Measurements from ENCODE around the gene ACOX1.
A peak's percentile ranks its signal among the peaks of the same experiment; 100 is the strongest.

The ACOX1 gene

DNA sequence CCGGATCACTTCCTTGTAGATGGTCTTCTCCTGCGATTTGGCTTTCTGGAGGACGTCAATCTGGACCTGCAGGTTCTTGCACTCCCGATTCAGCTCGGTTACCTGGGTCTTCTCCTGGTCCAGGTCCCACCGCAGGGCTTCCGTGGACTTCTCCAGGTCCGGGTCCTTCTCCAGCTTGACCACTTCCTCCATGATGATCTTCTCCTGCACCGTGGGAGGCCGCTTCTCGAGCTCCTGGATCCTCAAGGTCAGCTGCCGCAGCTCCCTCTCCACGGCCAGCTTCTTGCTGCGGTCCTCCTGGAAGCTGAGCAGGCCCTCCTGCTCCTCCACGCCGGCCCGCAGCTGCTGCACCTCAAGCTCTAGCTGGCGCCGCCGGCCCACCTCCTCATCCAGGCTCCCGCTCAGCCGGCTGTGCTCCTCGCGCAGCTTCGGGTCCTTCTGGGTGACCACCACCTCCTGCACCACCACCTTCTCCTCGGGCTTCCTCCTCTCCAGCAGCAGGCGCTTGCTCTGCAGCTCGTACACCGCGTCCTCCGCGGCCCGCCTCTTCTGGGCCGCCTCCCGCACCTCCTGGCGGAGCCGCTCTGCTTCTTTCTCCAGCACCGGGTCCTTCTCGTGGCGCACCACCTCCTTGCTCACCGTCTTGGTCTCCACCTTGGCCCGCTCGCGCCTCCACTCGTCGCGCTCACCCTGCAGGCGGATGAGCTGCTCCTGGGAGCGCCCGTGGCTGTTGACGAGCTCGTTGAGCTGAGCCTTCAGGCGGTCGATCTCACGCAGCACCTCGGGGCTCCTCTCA is 29.9 kb upstream of the ACOX1 start:
- no peak for DNase-seq (ENCODE audit: low spot score)

DNA sequence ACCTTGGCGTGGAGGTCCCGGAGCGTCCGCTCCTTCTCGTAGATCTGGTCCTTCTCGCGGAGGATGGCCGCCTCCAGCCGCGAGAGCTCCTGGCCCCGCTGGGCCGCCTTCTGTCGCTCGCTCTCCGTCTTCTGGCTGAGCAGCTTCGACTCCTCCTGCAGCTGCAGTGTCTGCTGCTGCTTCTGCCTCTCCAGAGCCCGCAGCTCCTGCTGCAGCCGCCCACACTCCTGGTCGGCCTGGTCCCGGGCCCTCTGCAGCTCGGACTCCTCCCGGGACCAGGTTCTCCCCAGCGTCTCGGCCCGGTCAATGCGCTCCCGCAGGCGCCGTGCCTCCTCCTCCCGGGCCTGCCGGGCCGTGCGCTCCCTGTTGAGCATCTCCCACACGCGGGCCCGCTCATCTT is 29.2 kb upstream of the ACOX1 start:
- no peak for DNase-seq (ENCODE audit: low spot score)

DNA sequence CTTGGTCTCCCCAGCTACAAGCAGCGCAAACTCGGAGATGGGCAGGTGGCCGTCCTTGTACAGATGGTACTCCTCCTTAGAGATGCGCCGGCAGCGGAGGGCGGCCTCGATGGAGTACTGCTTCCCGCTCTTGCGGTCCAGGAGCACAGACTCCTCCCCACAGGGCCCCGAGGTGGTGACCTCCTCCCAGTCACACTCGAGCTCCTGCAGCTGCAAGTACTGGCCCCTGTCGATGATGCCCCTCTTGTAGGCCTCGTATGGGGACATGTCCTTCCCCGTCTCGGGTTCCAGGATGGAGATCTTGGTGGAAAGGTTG is 28.8 kb upstream of the ACOX1 start:
- DNase-seq (ENCODE audit: low spot score), result no peak

DNA sequence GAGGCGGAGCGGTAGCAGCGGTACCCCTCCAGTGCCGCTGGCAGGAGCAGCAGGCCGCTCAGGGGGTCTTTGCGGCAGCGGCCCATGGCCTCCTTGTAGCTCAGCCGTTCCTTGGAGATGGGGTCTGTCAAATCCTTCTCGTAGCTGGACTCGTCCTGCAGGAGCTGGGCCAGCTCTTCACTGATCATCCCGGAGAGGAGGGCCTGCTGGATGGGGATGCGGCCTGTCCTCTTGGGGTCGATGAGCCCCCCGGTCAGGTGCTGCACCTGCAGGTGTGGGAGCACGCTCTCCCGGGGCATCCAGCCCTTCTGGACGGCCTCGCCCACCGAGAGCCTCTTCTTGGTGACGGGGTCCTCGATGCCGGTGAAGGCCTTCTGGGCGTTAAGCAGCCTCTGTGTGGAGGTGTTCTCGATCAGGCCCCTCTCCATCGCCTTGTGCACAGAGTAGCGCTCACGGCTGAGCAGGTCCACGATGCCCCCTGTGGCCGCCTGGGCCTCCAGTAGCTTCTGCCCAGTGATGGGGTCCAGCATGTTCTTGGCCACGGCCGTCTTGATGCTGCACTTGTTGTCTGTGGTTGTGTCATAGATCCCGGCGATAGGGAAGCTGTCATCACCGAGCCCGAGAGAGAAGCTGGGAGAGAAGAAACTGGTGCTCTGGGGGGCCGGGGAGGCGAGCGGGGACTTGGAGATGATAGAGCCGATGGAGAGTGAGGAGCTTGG is 28.3 kb upstream of the ACOX1 start:
- no peak for DNase-seq (ENCODE audit: low spot score)

DNA sequence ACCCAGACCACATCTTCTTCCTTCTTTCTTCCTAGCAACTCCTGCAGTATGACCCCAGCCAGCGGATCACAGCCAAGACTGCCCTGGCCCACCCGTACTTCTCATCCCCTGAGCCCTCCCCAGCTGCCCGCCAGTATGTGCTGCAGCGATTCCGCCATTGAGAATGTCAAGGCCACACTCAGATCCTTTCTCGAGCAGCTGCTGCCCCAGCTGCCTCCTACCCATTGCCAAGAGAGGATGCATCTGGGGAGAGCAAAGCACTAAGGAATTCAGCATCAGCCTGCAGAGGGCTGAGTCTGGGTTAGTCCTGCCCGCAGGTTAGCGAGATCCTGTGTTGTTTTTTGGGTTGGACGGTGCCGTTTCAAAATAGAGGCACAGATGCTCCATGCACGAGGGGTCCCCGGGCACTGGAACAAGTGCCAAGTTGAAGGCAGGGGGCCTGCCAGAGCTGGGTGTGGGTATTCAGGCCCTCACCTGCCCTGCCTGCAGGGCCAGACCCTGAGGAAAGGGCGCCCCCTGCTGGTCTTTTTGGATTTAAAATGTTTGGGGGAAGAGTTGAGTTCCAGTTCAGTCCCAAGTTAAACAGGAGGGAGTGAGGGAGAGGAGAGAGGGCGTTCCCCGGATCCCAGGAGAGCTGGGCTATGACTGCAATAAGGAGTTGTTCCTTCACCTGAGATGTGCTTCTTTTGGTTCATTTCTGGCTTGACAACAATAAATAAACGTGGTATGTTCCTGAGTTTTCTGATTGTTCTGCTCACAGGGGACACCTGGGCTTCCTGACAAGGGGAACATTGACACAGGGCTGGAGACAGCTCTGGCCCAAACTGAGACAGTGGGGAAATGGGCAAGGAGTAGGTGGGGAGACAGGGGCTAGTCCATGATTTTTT is 26.5 kb upstream of the ACOX1 start:
- DNase-seq (ENCODE audit: low spot score), result peak; percentile 57

DNA sequence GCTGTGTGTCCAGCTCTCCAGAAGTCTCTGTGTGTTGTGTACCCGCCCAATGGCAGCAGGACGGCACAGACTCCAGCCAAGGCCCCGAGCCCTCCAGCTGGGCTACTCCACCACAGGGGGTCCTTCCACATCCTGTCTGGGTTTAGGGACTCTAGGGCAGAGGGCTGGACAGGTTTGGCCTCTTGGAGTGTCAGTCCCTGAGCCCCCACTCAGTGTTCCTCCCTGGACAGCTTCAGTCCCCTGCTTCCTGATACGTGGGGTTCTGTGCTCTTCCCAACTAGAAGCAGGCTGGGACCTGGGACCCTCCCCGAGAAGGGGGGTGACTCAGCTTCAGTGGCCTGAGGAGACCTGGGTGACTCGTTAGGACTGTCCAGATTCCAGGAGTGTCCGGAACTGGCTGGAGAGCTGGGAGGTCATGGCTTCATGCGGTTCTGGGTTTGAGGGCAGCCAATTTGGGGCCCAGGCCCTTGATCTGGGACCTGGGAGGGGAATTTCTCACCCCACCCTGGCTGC is 25.8 kb upstream of the ACOX1 start:
- DNase-seq (ENCODE audit: low spot score), result no peak

DNA sequence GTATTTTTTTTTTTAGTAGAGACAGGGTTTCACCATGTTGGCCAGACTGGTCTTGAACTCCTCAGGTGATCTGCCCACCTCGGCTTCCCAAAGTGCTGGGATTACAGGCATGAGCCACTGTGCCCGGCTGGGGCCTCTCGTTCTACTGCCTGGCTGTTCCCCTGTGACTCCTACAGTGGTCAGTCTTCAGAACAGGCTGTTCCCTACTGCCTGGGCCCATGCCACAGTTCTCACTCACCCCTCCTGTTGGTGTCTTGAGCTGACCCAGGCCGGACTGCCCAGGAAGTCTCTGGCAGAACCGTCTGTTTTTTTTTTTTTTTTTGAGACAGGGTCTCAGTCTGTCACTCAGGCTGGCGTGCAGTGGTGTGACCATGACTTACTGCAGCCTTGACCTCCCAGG is 24.9 kb upstream of the ACOX1 start:
- no peak for DNase-seq (ENCODE audit: low spot score)

DNA sequence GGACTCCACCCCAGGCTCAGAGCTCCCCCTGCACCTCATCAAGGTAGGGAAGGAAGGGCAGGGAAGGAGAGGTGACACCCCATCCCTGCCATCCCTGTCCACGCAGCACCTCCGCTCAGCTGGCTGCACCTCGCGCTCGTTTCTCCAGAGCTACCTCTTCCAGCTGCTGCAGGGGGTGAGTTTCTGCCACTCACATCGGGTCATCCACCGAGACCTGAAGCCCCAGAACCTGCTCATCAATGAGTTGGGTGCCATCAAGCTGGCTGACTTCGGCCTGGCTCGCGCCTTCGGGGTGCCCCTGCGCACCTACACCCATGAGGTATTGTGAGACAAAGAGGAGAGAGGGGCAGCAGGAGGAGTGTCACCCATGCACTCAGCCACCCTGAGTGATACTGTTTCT is 23.1 kb upstream of the ACOX1 start:
- no peak for DNase-seq (ENCODE audit: low spot score)

DNA sequence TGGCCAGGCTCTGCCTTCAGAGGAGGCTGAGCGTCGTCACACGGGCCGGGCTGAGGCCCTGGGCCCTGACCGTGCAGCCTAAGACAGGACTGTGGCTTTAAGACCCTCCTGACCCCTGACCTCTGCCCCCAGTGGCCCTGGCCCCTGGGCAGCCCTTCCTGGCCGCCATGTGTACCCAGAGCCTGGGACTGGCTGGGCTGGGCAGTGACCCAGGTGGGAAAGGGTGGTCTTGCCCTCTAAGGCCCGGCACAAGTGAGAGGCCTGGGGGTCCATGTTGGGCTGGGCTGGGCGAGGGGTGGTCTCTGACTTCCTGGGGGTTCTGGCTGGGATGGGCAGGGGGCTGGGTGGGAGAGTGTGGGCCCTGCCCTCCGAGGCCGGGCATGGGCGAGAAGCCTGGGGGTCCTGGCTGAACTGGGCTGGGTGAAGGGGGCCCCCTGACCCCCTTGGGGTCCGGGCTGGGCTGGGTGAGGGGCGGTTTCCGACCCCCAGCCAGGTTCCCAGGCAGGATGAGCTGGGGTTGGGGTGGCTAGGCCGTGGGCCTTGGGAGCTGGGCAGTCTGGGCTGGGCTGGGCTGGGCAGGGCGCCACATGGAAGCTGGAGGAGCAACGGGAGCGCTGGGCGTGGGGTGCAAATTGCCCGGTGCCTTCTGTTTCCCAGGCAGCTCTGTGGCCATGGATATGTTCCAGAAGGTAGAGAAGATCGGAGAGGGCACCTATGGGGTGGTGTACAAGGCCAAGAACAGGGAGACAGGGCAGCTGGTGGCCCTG is 22.0 kb upstream of the ACOX1 start, which contains the start of gene CDK3:
Gene CDK3, plus strand, starts transcription at position 101 of the 767 bp plus-strand sequence. Its CDS starts 571 bp downstream, at position 672.
- DNase-seq (ENCODE audit: low spot score), result no peak

DNA sequence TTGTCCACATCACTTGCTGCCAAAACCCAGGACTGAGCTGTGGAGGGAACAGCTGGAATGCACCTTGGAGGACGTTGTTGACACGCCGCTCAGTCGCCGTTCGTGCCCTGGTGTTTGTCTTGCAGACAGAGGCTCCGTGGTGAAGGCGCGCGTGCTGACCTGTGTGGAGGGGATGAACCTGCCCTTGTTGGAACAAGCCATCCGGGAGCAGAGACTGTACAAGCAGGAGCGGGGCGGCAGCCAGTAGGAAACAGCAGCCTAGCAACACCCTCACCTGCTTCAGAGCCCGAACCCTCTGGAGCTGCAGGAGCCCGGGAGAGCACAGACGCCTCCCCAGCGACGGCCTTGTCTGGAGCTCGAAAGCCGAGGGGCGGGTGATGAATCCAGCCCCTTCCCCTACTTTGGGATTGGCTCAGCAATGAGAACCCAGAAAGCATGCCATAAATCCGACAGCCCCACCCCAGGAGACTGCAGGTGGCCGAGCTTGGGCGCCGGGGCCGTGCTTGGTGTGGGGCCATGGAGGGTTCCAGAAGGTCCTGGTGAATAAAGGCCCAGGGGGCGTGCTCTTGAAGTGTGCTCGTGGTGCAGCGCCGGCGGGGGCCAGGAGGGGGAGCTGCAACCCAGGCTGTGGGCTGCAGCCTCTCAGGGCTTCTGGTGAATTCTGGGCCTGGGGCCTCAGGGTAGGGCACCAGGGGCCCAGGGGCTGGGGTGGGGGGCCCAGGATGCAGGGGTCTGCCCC is 21.2 kb upstream of the ACOX1 start:
- DNase-seq (ENCODE audit: low spot score), result no peak

DNA sequence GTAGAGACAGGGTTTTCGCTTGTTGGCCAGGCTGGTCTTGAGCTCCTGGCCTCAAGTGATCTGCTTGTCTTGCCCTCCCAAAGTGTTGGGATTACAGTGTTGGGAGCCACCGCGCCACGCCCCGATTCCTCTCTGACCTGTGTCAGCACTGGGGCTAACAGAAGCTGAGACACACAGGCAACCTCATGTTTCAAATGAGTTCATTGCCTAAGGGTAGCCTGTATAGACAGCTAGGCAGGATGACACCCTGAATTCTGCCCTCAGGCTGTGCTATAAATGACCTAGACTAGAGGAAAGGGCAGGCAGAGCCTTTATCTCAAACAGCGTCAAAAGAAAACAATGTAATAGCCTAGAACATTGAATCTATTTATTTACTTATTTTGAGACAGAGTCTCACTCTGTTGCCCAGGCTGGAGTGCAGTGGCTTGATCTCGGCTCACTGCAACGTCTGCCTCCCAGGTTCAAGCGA is 19.4 kb upstream of the ACOX1 start:
- DNase-seq (ENCODE audit: low spot score), result no peak

DNA sequence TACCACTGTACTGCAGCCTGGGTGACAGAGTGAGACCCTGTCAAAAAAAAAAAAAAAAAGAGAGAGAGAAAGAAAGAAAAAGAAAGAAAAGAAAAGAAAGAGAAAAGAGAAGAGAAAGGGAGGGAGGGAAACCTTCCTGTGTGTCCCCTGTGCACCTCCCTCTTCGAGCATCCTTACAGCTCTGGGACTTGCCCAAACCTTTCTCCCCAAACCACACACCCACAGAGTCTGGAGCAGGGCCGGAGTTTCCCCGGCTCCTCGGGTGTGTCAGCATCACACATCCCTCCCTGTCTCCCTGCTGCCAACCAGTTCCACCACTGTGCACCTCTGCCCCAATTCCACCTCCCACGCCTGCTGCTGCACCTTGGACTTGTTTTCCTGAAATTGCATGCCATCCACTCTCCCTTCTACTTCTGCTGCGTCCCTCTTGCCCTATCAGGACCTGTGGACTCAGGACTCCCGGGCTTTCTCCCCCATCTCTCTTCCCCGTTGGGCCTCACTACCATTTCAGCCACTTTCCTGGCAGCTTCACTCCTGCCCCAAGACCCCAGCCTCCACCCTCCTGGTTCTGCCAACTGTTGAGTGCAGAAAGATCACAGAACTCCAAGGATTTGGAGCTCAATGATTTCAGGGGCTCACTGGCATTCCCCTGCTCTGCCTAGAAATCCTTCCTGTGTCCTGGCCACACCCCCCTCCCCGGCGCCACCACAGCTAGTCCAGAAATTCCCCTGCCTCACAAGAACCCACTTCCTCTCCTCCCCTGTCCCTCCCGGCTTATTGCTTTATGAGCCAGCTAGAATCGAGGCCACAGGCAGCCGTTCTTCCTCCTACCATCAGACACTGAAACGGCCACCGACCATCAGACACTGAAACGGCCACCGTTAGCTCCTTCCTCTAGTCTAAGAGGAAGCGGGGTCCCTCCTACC is 18.0 kb upstream of the ACOX1 start:
- DNase-seq (ENCODE audit: low spot score), result no peak

DNA sequence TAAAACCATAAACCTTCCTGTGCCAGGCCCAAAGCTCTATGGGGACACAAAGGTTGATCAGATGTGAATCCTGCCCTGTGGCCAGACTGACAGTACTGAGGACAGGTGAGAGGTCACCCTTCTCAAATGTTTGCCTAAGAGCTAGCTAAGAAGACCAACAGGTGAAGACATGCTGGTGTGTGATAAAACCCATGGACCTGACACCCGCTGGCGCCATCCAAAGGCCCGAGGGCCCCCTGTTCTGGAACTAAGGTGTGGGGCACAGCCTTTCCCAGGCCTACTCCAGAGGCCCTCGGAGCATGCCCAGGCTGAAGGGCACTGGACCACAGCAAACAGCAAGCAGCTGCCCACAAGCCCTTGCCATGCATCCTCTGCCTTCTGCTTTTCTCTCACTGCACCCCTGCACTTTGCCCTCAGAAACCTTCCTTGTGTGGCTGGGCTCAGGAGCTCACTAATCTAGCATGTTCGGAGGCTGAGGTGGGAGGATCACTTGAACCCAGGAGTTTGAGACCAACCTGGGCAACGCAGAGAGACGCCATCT is 16.5 kb upstream of the ACOX1 start:
- DNase-seq (ENCODE audit: low spot score), result no peak

DNA sequence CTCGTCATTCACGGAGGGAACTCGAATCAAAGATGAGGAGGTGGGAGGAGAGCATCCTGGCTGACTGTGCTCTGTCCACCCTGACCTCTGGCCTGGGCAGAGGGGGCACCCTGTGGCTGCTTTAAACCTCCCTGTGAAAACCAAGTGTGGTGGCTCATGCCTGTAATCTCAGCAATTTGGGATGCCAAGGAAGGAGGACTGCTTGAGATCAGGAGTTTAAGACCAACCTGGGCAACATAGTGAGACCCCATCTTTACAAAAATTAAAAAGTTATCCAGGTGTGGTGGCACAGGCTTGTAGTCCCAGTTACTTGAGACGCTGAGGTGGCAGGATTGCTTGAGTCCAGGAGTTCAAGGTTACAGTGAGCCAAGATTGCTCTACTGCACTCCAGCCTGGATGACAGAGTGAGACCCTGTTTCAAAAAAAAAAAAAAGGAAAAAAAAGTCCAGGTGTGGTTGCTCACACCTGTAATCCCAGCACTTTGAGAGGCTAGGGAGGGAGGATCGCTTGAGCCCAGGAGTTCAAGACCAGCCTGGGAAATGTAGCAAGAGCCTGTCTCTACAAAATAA is 15.9 kb upstream of the ACOX1 start:
- DNase-seq (ENCODE audit: low spot score), result no peak

DNA sequence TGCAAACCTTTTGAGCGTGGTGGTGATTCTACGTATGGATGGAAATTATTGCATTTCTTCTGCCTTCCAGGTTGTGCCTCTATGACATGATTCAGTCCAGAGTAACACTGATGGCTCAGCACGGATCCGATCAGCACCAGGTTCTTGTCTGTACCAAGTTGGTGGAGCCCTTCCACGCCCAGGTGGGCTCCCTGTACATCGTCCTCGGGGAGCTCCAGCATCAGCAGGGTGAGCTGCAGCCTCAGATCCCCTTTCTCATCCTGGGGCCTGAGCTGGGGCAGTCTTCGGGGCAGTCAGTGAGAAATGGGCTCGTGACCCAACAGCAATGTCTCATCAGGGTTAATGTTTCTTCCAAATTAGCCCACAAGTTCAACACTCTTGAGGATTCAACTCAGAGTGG is 12.4 kb upstream of the ACOX1 start:
- DNase-seq (ENCODE audit: low spot score), result no peak

DNA sequence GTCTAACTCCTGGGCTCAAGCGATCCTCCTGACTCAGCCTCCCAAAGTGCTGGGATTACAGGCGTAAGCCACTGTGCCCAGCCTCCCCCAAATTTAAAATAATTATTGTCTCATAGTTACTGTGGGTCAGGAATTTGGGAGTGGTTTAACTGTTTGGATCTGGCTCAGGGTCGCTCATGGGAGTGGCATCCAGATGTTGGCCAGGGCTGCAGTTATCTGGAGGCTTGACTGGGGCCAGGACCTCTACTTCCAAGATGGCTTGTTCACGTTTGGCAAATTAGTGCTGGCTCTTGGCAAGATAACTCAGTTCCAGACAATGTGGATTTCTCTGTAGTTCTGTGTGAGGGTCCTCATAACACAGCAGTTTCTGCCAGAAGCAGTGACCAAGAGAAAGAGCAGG is 8.1 kb upstream of the ACOX1 start:
- no peak for DNase-seq (ENCODE audit: low spot score)

DNA sequence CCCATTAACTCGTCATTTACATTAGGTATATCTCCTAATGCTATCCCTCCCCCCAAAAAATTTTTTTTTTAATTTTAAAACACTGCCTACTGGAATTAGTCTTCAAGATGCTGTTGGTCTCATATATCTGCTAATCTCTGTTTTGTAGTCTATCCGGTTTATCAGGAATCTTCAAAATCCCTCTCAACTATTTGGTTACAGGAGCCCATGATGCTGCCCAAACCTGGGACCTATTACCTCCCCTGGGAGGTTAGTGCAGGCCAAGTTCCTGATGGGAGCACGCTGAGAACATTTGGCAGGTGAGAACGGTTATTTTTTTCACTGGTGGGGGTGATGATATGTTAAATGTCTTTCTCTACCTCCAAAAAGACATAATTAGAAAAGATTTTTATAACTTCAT is 7.0 kb upstream of the ACOX1 start:
- no peak for DNase-seq (ENCODE audit: low spot score)

DNA sequence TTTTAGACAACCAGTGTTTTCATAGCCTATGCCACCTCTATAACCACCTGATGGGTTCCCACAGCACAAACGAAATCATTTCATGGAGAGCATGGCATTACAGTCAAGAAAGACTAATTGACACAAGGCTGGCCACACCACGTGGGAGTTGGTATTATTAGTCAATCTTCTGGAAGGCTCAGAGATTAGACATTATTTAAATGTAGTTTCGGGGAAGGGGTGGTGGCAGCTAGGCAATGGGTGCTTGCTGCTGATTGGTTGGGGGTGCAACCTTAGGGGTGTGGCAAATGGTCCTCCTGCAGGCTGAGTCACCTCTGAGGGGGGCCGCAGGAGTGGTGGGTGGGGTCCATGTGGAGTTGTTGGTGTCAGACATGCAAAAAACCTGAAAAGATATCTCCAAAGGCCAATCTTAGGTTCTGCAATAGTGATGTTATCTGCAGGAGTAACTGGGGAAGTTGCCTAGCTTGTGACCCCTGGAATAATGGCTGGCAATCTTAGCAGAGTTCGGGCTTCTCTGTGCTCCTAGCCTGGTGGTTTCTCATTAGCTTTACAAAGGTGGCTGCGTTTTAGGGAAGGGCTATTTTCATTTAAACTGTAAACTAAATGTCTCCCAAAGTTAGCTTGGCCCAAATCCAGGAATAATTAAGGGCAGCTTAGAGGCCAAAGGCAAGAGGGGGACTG is 4.7 kb upstream of the ACOX1 start:
- no peak for DNase-seq (ENCODE audit: low spot score)
